Measurements from ENCODE around the gene EPB41L3.

DNA sequence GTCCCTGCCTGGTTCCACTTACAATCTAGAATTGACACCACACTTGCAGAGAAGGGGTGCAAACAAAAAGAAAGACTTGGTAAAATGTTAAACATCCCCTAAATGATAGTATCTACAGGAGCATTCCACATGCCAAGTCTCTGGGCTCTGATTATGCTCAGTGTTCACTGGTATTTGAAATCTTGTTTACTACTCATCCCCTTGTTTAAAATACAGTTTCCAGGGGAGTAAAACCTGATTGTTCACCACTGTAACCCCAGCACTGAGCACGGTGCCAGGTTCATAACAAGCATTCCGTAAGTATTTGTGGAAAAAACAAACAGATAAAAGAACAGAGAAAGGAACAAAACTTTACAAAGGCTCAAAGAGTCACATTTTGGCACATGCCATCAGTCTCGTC is 11.7 kb downstream of the EPB41L3 start:
- TF ChIP-seq EZH2 (IDR thresholded peaks at IDR 0.05; ENCODE audit: insufficient read depth, poor library complexity, severe bottlenecking) (no peak), EZH2phosphoT487 (IDR thresholded peaks at IDR 0.05; ENCODE audit: insufficient read depth, low read depth) (no peak)

Data from GM23248 (cell line).